ENCODE measurements around the gene PIR.

Gene PIR

DNA sequence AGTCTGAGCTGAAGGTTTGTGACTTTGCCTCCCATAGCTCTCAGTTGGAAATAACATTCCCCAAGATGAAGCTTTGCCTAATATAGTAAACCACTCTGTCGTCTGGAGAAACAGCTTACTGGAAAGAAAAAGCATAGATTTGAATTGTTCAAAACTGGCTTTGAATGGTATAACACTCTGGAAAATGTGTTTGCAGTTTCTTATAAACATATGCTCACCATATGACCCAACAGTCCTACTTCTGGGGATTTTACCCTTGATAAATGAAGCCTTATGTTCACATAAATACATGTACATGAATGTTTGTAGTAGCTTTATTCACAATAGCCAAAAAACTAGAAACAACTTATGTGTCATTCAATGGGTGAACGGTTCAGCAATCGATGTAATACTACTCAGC, 119.2 kb downstream of the PIR start:
- DNase-seq (ENCODE audit: low read depth, low spot score), result no peak
- no peak overlapping the region for H3K4me3 ChIP-seq (ENCODE audit: low read length)

DNA sequence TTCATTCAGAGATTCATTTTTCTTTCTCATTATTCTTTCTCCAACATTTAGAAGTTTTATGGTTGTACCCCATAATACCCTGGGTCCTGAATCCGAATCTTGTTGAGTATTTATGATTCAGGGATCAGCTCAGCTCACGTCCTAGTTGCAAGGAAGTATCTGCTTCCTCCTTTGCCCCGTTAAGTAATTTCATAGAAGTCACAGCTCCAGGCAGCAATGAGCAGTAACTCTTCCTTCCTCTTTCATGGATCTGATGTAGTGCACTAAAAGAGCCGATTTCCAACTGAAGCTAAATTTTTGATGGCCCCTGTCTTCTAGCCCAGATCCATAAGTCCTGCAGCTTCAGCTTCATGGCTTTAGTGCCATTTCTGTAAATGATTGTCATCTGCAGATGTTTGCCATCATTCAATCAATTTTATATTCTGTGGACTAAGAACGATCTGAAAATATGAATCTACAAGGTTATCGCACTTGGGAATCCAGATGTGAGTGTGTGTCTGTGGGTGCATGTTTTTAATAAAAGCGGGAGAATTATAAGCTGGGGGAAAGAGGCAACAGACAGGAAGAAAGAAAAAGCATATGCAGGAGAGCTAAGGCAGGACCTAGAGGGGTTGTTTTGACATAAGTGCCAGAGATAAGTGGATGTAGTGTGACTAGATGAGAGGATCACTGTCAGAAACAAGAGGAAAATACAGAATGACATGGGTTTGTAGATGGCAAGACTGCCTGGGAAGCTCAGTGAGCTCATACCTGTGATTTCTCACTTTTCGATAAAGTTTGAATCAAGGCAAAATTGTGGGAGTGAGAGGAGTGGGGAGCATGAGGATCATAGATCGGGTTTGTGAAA, 126.4 kb downstream of the PIR start:
- H3K4me3 ChIP-seq (ENCODE audit: low read length), result no peak overlapping the region
- DNase-seq (ENCODE audit: low read depth, low spot score), result no peak

DNA sequence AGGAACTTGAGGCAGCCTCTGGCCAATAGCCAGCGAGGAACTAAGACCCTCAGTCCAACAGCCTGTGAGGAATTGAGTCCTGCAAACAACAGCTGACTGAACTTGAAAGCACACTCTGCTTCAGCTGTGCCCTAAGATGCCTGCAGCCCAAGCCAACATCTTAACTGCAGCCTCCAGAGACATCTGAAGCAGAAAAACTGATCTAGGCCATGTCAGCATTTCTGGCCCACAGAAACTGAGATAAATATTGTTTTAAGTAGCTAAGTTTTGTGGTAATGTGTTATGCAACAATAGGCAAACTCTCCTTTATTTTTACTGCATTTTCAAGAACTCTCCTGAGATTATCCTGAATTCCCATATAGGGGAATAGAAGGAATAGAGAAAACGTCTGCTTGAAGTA, 133.4 kb downstream of the PIR start:
- DNase-seq (ENCODE audit: low read depth, low spot score), result no peak
- no peak overlapping the region for H3K4me3 ChIP-seq (ENCODE audit: low read length)

GRCh38 chrX:15358533-15358932, 134.6 kb downstream of the PIR start:
- DNase-seq (ENCODE audit: low read depth, low spot score), result no peak
- no peak overlapping the region for H3K4me3 ChIP-seq (ENCODE audit: low read length)

DNA sequence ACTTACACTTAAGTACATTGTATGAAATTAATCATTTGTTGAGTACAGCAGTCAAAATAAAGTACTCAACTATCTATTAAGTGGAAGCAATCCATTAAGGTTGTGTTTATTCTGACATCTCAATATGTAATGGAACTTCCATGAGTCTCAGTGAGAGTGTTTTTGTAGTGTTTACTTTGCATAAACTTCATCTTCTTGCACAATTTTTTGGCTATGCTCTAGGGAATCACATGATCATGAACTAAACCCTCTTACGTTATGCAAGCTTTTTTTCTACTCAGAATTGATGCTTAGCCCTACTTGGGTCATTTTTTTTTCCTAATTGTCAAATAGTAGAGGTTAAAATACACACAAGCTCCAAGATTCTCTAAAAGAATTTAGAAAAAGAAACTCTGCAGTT, 136.7 kb downstream of the PIR start:
- no peak for DNase-seq (ENCODE audit: low read depth, low spot score)
- no peak overlapping the region for H3K4me3 ChIP-seq (ENCODE audit: low read length)

DNA sequence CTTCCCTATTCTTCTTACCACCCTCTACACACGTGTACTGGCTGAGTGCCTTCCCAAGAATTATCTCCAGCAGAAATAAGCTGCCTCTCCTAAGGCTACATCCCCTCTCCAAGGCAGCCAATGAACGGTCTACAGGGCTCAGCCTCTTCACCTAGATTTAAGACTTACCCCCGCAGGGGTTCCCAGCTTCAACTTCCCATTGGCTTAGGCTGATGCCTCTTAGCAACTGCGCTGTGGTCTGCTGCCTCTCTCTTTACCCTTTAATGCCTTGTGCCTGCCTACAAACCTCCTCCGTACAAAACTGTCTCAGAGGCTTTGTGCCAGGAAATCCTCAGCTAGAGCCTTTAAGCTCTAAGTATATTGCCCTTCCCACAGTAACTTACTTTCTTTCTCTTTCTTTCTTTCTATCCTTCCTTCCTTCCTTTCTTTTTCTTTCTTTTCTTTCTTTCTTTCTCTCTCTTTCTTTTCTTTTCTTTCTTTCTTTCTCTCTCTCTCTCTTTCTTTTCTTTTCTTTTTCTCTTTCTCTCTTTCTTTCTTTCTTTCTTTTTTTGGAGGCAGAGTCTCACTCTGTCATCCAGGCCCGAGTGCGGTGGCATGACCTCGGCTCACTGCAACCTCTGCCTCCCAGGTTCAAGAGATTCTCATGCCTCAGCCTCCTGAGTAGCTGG, 142.7 kb downstream of the PIR start:
- no peak for DNase-seq (ENCODE audit: low read depth, low spot score)
- H3K4me3 ChIP-seq (ENCODE audit: low read length), result no peak overlapping the region

DNA sequence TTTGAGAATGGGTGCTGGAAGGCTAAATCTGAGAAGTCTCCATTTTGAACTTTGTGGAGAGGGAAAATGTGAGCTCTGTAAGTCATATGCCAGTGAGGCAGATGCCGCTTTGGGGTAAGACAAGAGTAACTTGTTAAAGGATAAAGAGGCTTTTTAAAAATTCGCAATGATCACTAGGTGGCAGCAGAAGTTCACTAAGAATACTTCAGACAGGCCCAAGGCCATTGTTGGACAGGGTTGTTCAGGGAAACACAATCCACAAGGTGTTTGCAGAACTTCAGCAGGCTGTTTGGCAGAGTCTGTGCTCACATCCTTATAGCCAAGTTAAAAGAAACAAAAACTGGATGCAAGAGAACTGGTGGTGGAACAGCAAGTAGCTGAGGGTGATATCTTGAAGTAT, 144.1 kb downstream of the PIR start:
- H3K4me3 ChIP-seq (ENCODE audit: low read length), result no peak overlapping the region
- DNase-seq (ENCODE audit: low read depth, low spot score), result peak; percentile 51

DNA sequence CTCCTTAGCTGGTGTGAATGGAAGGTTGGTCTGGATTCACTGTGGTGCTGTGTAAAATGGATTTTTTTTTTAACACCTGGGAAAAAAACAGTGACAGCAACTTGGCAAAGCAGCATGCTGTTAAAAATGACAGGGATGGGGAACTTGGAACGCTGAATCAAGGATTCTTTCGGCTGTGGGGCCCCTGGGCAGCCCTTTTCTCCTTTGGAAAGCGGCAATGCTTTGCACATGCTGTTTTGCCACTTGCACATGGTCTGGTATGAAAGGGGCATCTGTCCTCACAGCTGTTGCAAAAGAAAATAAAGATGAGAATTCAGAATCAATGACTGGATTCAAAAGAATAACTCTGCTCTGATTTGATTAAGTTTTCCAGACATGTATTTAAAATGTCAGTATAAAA, 147.2 kb downstream of the PIR start:
- H3K4me3 ChIP-seq (ENCODE audit: low read length), result no peak overlapping the region
- no peak for DNase-seq (ENCODE audit: low read depth, low spot score)

DNA sequence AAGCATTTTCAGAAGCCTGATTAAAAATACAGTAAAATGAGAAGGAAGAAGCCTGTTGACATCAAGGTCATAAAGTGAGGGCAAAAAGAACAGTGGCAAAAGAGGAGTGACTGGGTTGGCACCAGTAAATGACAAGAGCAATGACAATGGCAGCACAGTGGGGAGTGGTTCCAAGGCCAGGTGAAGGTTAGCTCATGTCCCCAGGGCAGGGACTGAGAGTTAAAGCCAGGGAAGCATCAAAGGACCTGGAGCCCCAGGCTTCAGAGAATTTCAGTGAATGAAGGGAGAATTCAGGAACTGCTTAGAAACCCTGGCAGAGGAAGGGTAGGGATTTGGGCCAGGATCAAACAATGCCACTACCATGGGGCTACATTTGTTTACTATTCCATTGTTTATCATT, 149.0 kb downstream of the PIR start:
- H3K4me3 ChIP-seq (ENCODE audit: low read length), result no peak overlapping the region
- DNase-seq (ENCODE audit: low read depth, low spot score), result no peak

DNA sequence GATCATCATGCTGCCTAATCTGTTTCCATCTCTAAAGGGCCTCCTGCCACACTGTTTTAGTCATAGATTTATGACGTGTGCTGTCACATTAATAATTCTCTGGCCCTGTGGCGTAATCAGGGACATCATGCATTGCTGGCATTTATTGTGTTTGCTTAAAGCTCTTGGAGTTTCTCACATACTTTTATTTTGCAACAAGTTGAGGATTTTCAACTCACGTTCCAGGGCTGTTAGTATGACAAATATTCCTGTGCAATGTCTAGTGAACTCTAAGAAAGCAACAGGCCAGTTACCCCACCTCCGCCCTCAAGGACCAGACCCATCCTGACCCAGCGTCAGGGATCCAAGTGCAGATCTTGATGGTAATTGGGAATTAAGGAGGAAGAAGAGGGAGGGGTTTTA, 150.1 kb downstream of the PIR start:
- no peak overlapping the region for H3K4me3 ChIP-seq (ENCODE audit: low read length)
- DNase-seq (ENCODE audit: low read depth, low spot score), result no peak

DNA sequence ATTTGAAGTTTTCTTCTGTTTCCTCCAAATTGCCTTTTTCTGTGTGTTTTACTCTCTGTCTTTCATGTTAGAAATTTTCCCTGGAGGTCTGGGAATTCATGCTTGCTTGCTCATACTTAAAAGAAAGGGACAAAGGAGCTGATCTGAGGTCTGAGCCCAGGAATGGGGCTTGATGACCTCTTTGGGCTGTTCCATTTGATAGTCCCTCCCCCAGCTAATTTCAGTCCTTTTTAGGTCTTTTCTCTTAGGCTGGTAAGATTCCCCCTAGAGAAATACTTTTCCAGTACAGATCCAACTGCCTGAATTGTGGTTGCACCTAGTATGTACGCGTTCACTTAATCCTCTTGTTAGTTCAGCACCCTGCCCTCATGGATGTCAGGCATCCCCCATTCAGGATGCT, 152.3 kb downstream of the PIR start:
- DNase-seq (ENCODE audit: low read depth, low spot score), result no peak
- H3K4me3 ChIP-seq (ENCODE audit: low read length), result no peak overlapping the region

DNA sequence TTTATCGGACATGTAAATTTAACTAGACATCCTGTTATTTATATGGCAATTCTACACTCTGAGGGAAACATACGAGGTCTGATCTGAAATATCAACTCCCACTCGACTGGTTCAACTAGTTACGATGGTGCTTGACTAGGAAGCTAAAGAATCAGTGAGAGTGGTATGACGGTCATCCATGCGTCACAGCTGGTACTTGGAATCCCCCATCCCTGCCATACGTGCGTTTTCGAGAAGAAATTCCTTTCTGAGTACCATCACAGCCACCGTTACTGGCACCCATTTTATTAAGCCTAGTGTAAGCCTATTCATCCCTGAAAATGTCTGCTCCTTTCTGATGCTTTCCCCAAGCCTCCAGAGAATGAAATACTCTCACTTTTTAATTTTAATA, 157.1 kb downstream of the PIR start:
- H3K4me3 ChIP-seq (ENCODE audit: low read length), result peak overlapping the region; percentile 56
- no peak for DNase-seq (ENCODE audit: low read depth, low spot score)

- H3K4me3 ChIP-seq (ENCODE audit: low read length), result peak within 1 kb of the TSS; percentile 80
- peak; percentile 89 for DNase-seq (ENCODE audit: low read depth, low spot score)
These were observed 157.8 kb downstream of the PIR start, which contains the start of gene PIGA for GRCh38 chrX:15335135-15336022. TSS of gene PIGA (minus strand) at chrX:15335523. CDS start at chrX:15331930, 3,593 bp downstream.
